GM21825 (cell line): Measurements from ENCODE around the gene MFSD6.

ENCODE experiments used
- ATAC-seq: cut with Tn5 transposase; IDR thresholded peaks from one replicate; pipeline ENCODE4 v1.9.1; 2021; ENCODE audit warnings: mild to moderate bottlenecking, moderate library complexity; ENCODE audit not compliant: unreplicated experiment

The MFSD6 gene

GRCh38 chr2:190527214-190527613 is 119.1 kb downstream of the MFSD6 start:
- no peak for ATAC-seq

GRCh38 chr2:190527918-190528317 is 119.8 kb downstream of the MFSD6 start:
- no peak for ATAC-seq

- ATAC-seq, result no peak
These were observed 120.4 kb downstream of the MFSD6 start for GRCh38 chr2:190528521-190529001.

GRCh38 chr2:190529486-190530247 is 121.5 kb downstream of the MFSD6 start:
- ATAC-seq, result no peak

- no peak for ATAC-seq
These were observed 122.2 kb downstream of the MFSD6 start for GRCh38 chr2:190530248-190530900.

GRCh38 chr2:190532581-190532980 is 124.4 kb downstream of the MFSD6 start:
- no peak for ATAC-seq

GRCh38 chr2:190533175-190533967 is 125.2 kb downstream of the MFSD6 start:
- peak; percentile 24 for ATAC-seq

GRCh38 chr2:190533968-190534309 is 125.8 kb downstream of the MFSD6 start:
- no peak for ATAC-seq

GRCh38 chr2:190534310-190535120 is 126.4 kb downstream of the MFSD6 start, which contains the start of gene NEMP2:
NEMP2 (minus strand) TSS chr2:190534722; CDS start chr2:190534655, 67 bp downstream.
- peak; percentile 67 for ATAC-seq

GRCh38 chr2:190535121-190535439 is 126.9 kb downstream of the MFSD6 start:
- ATAC-seq, result no peak

- ATAC-seq, result no peak
These were observed 127.4 kb downstream of the MFSD6 start for GRCh38 chr2:190535586-190535985.

- no peak for ATAC-seq
These were observed 129.6 kb downstream of the MFSD6 start for GRCh38 chr2:190537765-190538164.

- no peak for ATAC-seq
These were observed 130.0 kb downstream of the MFSD6 start for GRCh38 chr2:190538201-190538600.

GRCh38 chr2:190540048-190540447 is 131.9 kb downstream of the MFSD6 start:
- ATAC-seq, result no peak

GRCh38 chr2:190545093-190545492 is 136.9 kb downstream of the MFSD6 start:
- ATAC-seq, result no peak

- ATAC-seq, result no peak
These were observed 137.6 kb downstream of the MFSD6 start for GRCh38 chr2:190545555-190546385.

- no peak for ATAC-seq
These were observed 138.6 kb downstream of the MFSD6 start for GRCh38 chr2:190546734-190547133.

GRCh38 chr2:190547886-190548285 is 139.7 kb downstream of the MFSD6 start:
- ATAC-seq, result no peak

GRCh38 chr2:190550137-190550536 is 142.0 kb downstream of the MFSD6 start:
- no peak for ATAC-seq
